Heart left ventricle (tissue), 13 donors: ENCODE measurements around the gene MEX3D.

Experiments
- CTCF ChIP-seq, 12 donors: fragments of 200-600 bp; sonication (generic) in 4 of 12; IDR thresholded peaks; one replicate each; pipeline versions ENCODE4 v1.5.0 to v1.8.0; 2018 to 2022; ENCODE audit warnings: antibody characterized with exemption in 12 of 12, mild to moderate bottlenecking in 5 of 12
- POLR2A ChIP-seq, 2 donors: fragments of 450-650 bp; IDR thresholded peaks; one replicate each; pipeline ENCODE4 v1.6.1; 2017; ENCODE audit warnings: antibody characterized with exemption in 2 of 2, mild to moderate bottlenecking in 2 of 2, moderate library complexity in 2 of 2
- donor health status: ischemic (EF 13 %, LVEDD 7.1; RV severe dilation, severe dysfunction).
- donor health status: DM: no; HTN: yes; CAD: no.
- donor health status: DM: no; HTN: no; CAD: no.
- donor health status: ischemic (EF 25% LVEDD 6.9; RV normal size, moderate dysfunction).
- donor health status: ischemic (EF 25% LVEDD 5.7; RV mildly dilated, moderate dysfunction).
- donor health status: ischemic (EF 35%, LVEDD 5.7; RV mildly dilated, moderate dysfunction).
- donor health status: nonischemic (EF 11% LVEDD 7.7; RV severe dilation, severe dysfunction).
- donor health status: DM: yes; HTN: yes; CAD: no.
- donor health status: PGD.
- donor health status: ischemic (EF 29% LVEDD 5.4; RV normal size, mild dysfunction).
- donor health status: nonischemic (EF 23%, LVEDD 6.1; RV moderate dilation, normal function).

- TF ChIP-seq POLR2A (IDR thresholded peaks at IDR 0.05) (no peak), CTCF (IDR thresholded peaks at IDR 0.05) (no peak)
Observed at GRCh38 chr19:1601613-1602064, 33.5 kb upstream of the MEX3D start.
